ENCODE data around the gene INTS2. TPM values are rescaled to one million over a fixed set of nuclear protein-coding genes. Genes with fewer than 3 reads are reported as not detected.
A peak's percentile ranks its signal among the peaks of the same experiment; 100 is the strongest.
"Not testable (repeated sequence)": the region's sequence is repeated elsewhere in the genome, so short reads cannot be mapped to it uniquely, and the experiment has no call there.

INTS2 gene
- polyA plus RNA-seq, 2 of the 4 experiments (the other 2 are of a cell fraction): 14.0 to 35.0 TPM

DNA sequence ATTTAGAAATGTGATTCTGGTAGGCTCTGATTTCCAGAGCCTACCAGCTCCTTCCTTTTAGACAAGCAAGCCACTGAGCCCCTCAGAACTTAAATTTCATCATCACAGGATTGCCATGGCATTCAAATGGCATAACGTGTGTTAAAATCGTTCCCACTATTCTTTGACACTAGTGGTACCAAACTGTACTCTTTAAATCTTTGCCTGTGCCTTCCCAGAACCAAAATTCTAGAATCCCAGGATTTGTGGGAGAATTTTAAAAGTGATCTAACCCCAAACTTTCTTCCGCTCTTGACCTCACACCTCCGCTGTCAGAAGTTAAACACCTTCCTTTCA, 287 bp upstream of the INTS2 start:
- CTCF ChIA-PET: interaction anchor here (0.6 kb wide), 1 partner anchor 156 kb away, joined by 3 read pairs; no protein-coding TSS in a partner anchor
- H3K9me3 ChIP-seq: no peaks in the 10 kb centered on the region
- ATAC-seq (peak; percentile 48 to 62; a peak in 5 of 6 replicates), DNase-seq (ENCODE audit: low read depth in 1 of 2, low spot score in 1 of 2) (no peak), FAIRE-seq (no peak)
- peaks cover 8% of the 10 kb centered on the region for H3K4me1 ChIP-seq
- peak overlapping the region; percentile 63 for H3K4me3 ChIP-seq
- 49% methylated on average over 4 of the region's 4 CpGs for WGBS (ENCODE audit: missing lambda C conversion rate)
- POLR2A ChIA-PET: no interaction called here
- TF ChIP-seq EP300 (IDR thresholded peaks at IDR 0.05): no peak
- peak in 1 of 2 experiments; percentile 10; a peak in 4 of 5 replicates for TF ChIP-seq JUN (IDR thresholded peaks at IDR 0.05)
- no peak for TF ChIP-seq FOXS1 (CRISPR knock-in tag; IDR thresholded peaks at IDR 0.05)
- H3K4me2 ChIP-seq: peak overlapping the region; percentile 90
- H3K27ac ChIP-seq: peak overlapping the region; percentile 85 to 94

GRCh38 chr17:61926826-61927207, 965 bp downstream of the INTS2 start:
- no peaks in the 10 kb centered on the region for H3K9me3 ChIP-seq
- no peak for ATAC-seq
- no peak for DNase-seq (ENCODE audit: low read depth in 1 of 2, low spot score in 1 of 2)
- POLR2A ChIA-PET: interaction anchor here (0.6 kb wide), 2 partner anchors 36 to 64 kb away, joined by 3 to 4 read pairs; partner anchors contain the start of gene BRIP1
- H3K4me2 ChIP-seq: peak overlapping the region; percentile 90
- peak overlapping the region; percentile 63 for H3K4me3 ChIP-seq
- CTCF ChIA-PET: interaction anchor here (1.0 to 1.6 kb wide), 3 partner anchors 9 to 183 kb away, joined by 3 to 5 read pairs (median 3); no protein-coding TSS in a partner anchor
- FAIRE-seq: no peak
- peaks cover 8% of the 10 kb centered on the region for H3K4me1 ChIP-seq
- peak overlapping the region; percentile 85 to 94 for H3K27ac ChIP-seq
- TF ChIP-seq FOSL2 (IDR thresholded peaks at IDR 0.05) (no peak), FOSL2 (CRISPR knock-in tag; IDR thresholded peaks at IDR 0.05) (no peak), REST (IDR thresholded peaks at IDR 0.05) (no peak), POLR2AphosphoS2 (conservative IDR thresholded peaks at IDR 0.05; ENCODE audit: low read length) (no peak), CHD2 (IDR thresholded peaks at IDR 0.05; ENCODE audit: low read length, partially characterized antibody) (no peak), ZSCAN20 (CRISPR knock-in tag; IDR thresholded peaks at IDR 0.05) (no peak), CHD4 (IDR thresholded peaks at IDR 0.05; ENCODE audit: borderline replicate concordance) (no peak), EP300 (IDR thresholded peaks at IDR 0.05) (no peak), JUNB (IDR thresholded peaks at IDR 0.05) (no peak), EHF (CRISPR knock-in tag; IDR thresholded peaks at IDR 0.05) (no peak), SMC3 (IDR thresholded peaks at IDR 0.05) (no peak), MAZ (IDR thresholded peaks at IDR 0.05; ENCODE audit: borderline replicate concordance, low read depth, low read length) (no peak), NR3C1 (IDR thresholded peaks at IDR 0.05) (no peak), USF2 (IDR thresholded peaks at IDR 0.05) (no peak)
- TF ChIP-seq, protein P1, sequence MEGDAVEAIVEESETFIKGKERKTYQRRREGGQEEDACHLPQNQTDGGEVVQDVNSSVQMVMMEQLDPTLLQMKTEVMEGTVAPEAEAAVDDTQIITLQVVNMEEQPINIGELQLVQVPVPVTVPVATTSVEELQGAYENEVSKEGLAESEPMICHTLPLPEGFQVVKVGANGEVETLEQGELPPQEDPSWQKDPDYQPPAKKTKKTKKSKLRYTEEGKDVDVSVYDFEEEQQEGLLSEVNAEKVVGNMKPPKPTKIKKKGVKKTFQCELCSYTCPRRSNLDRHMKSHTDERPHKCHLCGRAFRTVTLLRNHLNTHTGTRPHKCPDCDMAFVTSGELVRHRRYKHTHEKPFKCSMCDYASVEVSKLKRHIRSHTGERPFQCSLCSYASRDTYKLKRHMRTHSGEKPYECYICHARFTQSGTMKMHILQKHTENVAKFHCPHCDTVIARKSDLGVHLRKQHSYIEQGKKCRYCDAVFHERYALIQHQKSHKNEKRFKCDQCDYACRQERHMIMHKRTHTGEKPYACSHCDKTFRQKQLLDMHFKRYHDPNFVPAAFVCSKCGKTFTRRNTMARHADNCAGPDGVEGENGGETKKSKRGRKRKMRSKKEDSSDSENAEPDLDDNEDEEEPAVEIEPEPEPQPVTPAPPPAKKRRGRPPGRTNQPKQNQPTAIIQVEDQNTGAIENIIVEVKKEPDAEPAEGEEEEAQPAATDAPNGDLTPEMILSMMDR (IDR thresholded peaks at IDR 0.05): no peak
- TF ChIP-seq, protein P2, sequence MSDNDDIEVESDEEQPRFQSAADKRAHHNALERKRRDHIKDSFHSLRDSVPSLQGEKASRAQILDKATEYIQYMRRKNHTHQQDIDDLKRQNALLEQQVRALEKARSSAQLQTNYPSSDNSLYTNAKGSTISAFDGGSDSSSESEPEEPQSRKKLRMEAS (IDR thresholded peaks at IDR 0.05): no peak
- whole genome bisulfite sequencing (ENCODE audit: missing lambda C conversion rate): 33% methylated on average over 4 of the region's 4 CpGs

GRCh38 chr17:61915162-61915561, 12.6 kb downstream of the INTS2 start:
- ATAC-seq; H3K4me3 ChIP-seq; H3K4me1 ChIP-seq; DNase-seq (ENCODE audit: low read depth in 1 of 2, low spot score in 1 of 2); FAIRE-seq; H3K4me2 ChIP-seq; CTCF ChIA-PET; H3K9me3 ChIP-seq; H3K27ac ChIP-seq: not testable (repeated sequence)
- 0 out of 2 replicates have a peak, but pooled peaks have one; percentile 36 for TF ChIP-seq ZC3H11A (IDR thresholded peaks at IDR 0.05)
- WGBS (ENCODE audit: missing lambda C conversion rate): 96% methylated on average over 15 of the region's 15 CpGs
- POLR2A ChIA-PET: interaction anchor here (0.6 kb wide), 1 partner anchor 196 kb away, joined by 5 read pairs; no protein-coding TSS in a partner anchor
